HG02943 (cell line): ENCODE measurements around the gene MFAP2.

Source experiments
- ATAC-seq: cut with Tn5 transposase; IDR thresholded peaks from one replicate; pipeline ENCODE4 v1.9.1; 2021; ENCODE audit warnings: mild to moderate bottlenecking, low read depth, moderate library complexity; ENCODE audit not compliant: unreplicated experiment

The MFAP2 gene

GRCh38 chr1:16982902-16983301 is 2.5 kb upstream of the MFAP2 start:
- no peak for ATAC-seq

GRCh38 chr1:16981269-16981849 is 939 bp upstream of the MFAP2 start:
- ATAC-seq, result no peak

- no peak for ATAC-seq
These were observed 719 bp downstream of the MFAP2 start for GRCh38 chr1:16979475-16980327.

GRCh38 chr1:16978567-16979474 is 1.6 kb downstream of the MFAP2 start:
- no peak for ATAC-seq

GRCh38 chr1:16978139-16978538 is 2.3 kb downstream of the MFAP2 start:
- no peak for ATAC-seq

GRCh38 chr1:16977377-16977776 is 3.0 kb downstream of the MFAP2 start:
- no peak for ATAC-seq

GRCh38 chr1:16976966-16977365 is 3.5 kb downstream of the MFAP2 start:
- no peak for ATAC-seq

- no peak for ATAC-seq
These were observed 4.6 kb downstream of the MFAP2 start for GRCh38 chr1:16975838-16976237.

- ATAC-seq, result no peak
These were observed 5.2 kb downstream of the MFAP2 start for GRCh38 chr1:16975211-16975610.

- ATAC-seq, result no peak
These were observed 7.2 kb downstream of the MFAP2 start for GRCh38 chr1:16973215-16973614.

GRCh38 chr1:16972189-16972895 is 8.1 kb downstream of the MFAP2 start:
- ATAC-seq, result no peak

- no peak for ATAC-seq
These were observed 8.9 kb downstream of the MFAP2 start for GRCh38 chr1:16971341-16972188.

- no peak for ATAC-seq
These were observed 10.1 kb downstream of the MFAP2 start for GRCh38 chr1:16970132-16970910.

GRCh38 chr1:16969651-16970050 is 10.8 kb downstream of the MFAP2 start:
- no peak for ATAC-seq

- no peak for ATAC-seq
These were observed 11.3 kb downstream of the MFAP2 start for GRCh38 chr1:16969057-16969611.

GRCh38 chr1:16968372-16968771 is 12.0 kb downstream of the MFAP2 start:
- ATAC-seq, result no peak

- ATAC-seq, result no peak
These were observed 12.5 kb downstream of the MFAP2 start for GRCh38 chr1:16967962-16968361.

GRCh38 chr1:16967095-16967575 is 13.3 kb downstream of the MFAP2 start:
- no peak for ATAC-seq
